ENCODE results near the gene ANK3. TPM values are rescaled to one million over a fixed set of nuclear protein-coding genes. Genes with fewer than 3 reads are reported as not detected.

Gene ANK3
- total and polyA plus RNA-seq, 2 experiments from 2014 or later: 46.5 to 85.2 TPM

DNA sequence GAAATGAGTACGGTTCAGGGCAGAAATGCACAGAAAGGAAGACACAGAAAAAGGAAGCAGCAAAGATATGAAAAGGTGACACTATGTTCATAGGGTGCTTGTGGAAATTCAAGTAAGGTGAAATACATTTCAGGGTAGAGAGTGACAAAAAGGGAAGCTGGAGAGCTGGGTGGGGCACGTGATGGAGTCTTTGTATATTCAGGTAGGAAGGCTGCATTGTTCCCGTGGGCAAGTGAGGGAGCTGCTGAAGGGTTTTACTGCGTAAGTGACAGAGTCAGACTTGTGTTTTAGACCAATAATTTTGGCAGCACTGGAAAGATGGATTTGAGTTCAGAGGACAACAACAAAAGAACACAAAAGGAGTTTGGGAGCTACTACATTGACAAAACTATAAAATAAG lies 35.3 kb upstream of the ANK3 start:
- no peaks in the 10 kb centered on the region for H3K79me2 ChIP-seq (replicated peaks; ENCODE audit: insufficient read depth)
- H3K4me1 ChIP-seq (ENCODE audit: insufficient read depth): peaks cover under 1% of the 10 kb centered on the region; the same call in 1 of the 2 replicates
- no peak for ATAC-seq
- Mint-ChIP-seq H3K4me1 (peaks cover under 1% of the 10 kb centered on the region), H3K27me3 (ENCODE audit: insufficient read depth, low read depth, poor library complexity) (peaks cover 3% of the 10 kb centered on the region), H3K4me3 (no peak overlapping the region), H3K27ac (no peak overlapping the region), H3K36me3 (ENCODE audit: low read depth) (no peaks in the 10 kb centered on the region), H3K9me3 (no peaks in the 10 kb centered on the region)
- H3K27me3 ChIP-seq (ENCODE audit: insufficient read depth): peaks cover 21% of the 10 kb centered on the region
- no peaks in the 10 kb centered on the region for H3K9me2 ChIP-seq (ENCODE audit: insufficient read depth)
- no peaks in the 10 kb centered on the region for H3F3A ChIP-seq (replicated peaks; ENCODE audit: low read depth)
- no peak for DNase-seq (ENCODE audit: low spot score)
- no peak overlapping the region for H3K4me2 ChIP-seq
- H3K4me3 ChIP-seq: no peak overlapping the region
- TF ChIP-seq NANOG (IDR thresholded peaks at IDR 0.05; ENCODE audit: borderline replicate concordance): no peak
- TF ChIP-seq JUNB (IDR thresholded peaks at IDR 0.05; ENCODE audit: unreplicated experiment): no peak
- TF ChIP-seq EZH2 (IDR thresholded peaks at IDR 0.05; ENCODE audit: low read depth, unreplicated experiment): no peak
- TF ChIP-seq, protein P1, sequence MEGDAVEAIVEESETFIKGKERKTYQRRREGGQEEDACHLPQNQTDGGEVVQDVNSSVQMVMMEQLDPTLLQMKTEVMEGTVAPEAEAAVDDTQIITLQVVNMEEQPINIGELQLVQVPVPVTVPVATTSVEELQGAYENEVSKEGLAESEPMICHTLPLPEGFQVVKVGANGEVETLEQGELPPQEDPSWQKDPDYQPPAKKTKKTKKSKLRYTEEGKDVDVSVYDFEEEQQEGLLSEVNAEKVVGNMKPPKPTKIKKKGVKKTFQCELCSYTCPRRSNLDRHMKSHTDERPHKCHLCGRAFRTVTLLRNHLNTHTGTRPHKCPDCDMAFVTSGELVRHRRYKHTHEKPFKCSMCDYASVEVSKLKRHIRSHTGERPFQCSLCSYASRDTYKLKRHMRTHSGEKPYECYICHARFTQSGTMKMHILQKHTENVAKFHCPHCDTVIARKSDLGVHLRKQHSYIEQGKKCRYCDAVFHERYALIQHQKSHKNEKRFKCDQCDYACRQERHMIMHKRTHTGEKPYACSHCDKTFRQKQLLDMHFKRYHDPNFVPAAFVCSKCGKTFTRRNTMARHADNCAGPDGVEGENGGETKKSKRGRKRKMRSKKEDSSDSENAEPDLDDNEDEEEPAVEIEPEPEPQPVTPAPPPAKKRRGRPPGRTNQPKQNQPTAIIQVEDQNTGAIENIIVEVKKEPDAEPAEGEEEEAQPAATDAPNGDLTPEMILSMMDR (conservative IDR thresholded peaks at IDR 0.05; ENCODE audit: low read depth in 2 of 2): no peak
- no peak for TF ChIP-seq REST (IDR thresholded peaks at IDR 0.05; ENCODE audit: unreplicated experiment)
- TF ChIP-seq ETS1 (IDR thresholded peaks at IDR 0.05): no peak
- no peak for TF ChIP-seq CREB1 (CRISPR knock-in tag; IDR thresholded peaks at IDR 0.05; ENCODE audit: low read depth)
- TF ChIP-seq ZNF114 (CRISPR knock-in tag; IDR thresholded peaks at IDR 0.05): no peak
- no peak for TF ChIP-seq POLR2AphosphoS5 (IDR thresholded peaks at IDR 0.05; ENCODE audit: low read depth)
- no peak for TF ChIP-seq ZNF331 (CRISPR knock-in tag; IDR thresholded peaks at IDR 0.05; ENCODE audit: low read depth)
- H4K20me1 ChIP-seq (replicated peaks; ENCODE audit: insufficient read depth): no peaks in the 10 kb centered on the region; the same call in 1 of the 2 replicates
- no peaks in the 10 kb centered on the region for H3K36me3 ChIP-seq (ENCODE audit: insufficient read depth)
- H2AFZ ChIP-seq: no peak overlapping the region
- H3K27ac ChIP-seq (ENCODE audit: low read depth): no peak overlapping the region

Data from GM23338 (cell line).